Measurements from ENCODE around the gene SLC8B1.

The SLC8B1 gene

GRCh38 chr12:113305281-113305856, 29.5 kb downstream of the SLC8B1 start:
- Histone ChIP-seq H3K4me1 (ENCODE audit: control insufficient read depth, insufficient read depth, low read length) (peaks cover 1% of the 10 kb centered on the region; the same call in 1 of the 2 replicates), H3K4me3 (ENCODE audit: low read length) (no peak overlapping the region), H3K27ac (ENCODE audit: low read length) (no peak overlapping the region), H3K9me3 (ENCODE audit: control insufficient read depth, insufficient read depth, low read length) (no peaks in the 10 kb centered on the region), H3K27me3 (ENCODE audit: control insufficient read depth, insufficient read depth, low read length) (no peaks in the 10 kb centered on the region), H3K36me3 (ENCODE audit: control insufficient read depth, insufficient read depth, low read length) (no peaks in the 10 kb centered on the region)
- no peak for DNase-seq (ENCODE audit: low read depth, low spot score)
- WGBS (ENCODE audit: insufficient coverage, insufficient read length): no CpG with 5 or more reads among the region's 11 CpGs

- WGBS (ENCODE audit: insufficient coverage, insufficient read length): no CpG with 5 or more reads among the region's 19 CpGs
- H3K4me1 ChIP-seq (ENCODE audit: control insufficient read depth, insufficient read depth, low read length): peaks cover 5% of the 10 kb centered on the region
- H3K9me3 ChIP-seq (ENCODE audit: control insufficient read depth, insufficient read depth, low read length): no peaks in the 10 kb centered on the region
- H3K27ac ChIP-seq (ENCODE audit: low read length): no peak overlapping the region
- no peaks in the 10 kb centered on the region for H3K27me3 ChIP-seq (ENCODE audit: control insufficient read depth, insufficient read depth, low read length)
- no peak overlapping the region for H3K4me3 ChIP-seq (ENCODE audit: low read length)
- DNase-seq (ENCODE audit: low read depth, low spot score): no peak
- no peaks in the 10 kb centered on the region for H3K36me3 ChIP-seq (ENCODE audit: control insufficient read depth, insufficient read depth, low read length)
These were observed 31.8 kb downstream of the SLC8B1 start for GRCh38 chr12:113302886-113303640.

- DNase-seq (ENCODE audit: low read depth, low spot score): no peak
- H3K27ac ChIP-seq (ENCODE audit: low read length): no peak overlapping the region
- H3K27me3 ChIP-seq (ENCODE audit: control insufficient read depth, insufficient read depth, low read length): no peaks in the 10 kb centered on the region
- no peaks in the 10 kb centered on the region for H3K36me3 ChIP-seq (ENCODE audit: control insufficient read depth, insufficient read depth, low read length)
- H3K4me1 ChIP-seq (ENCODE audit: control insufficient read depth, insufficient read depth, low read length): peaks cover 5% of the 10 kb centered on the region
- H3K9me3 ChIP-seq (ENCODE audit: control insufficient read depth, insufficient read depth, low read length): no peaks in the 10 kb centered on the region
- H3K4me3 ChIP-seq (ENCODE audit: low read length): no peak overlapping the region
- WGBS (ENCODE audit: insufficient coverage, insufficient read length): no CpG with 5 or more reads among the region's 8 CpGs
These were observed 32.4 kb downstream of the SLC8B1 start for GRCh38 chr12:113302466-113302865.

- H3K36me3 ChIP-seq (ENCODE audit: control insufficient read depth, insufficient read depth, low read length): no peaks in the 10 kb centered on the region
- DNase-seq (ENCODE audit: low read depth, low spot score): no peak
- H3K27me3 ChIP-seq (ENCODE audit: control insufficient read depth, insufficient read depth, low read length): no peaks in the 10 kb centered on the region
- H3K27ac ChIP-seq (ENCODE audit: low read length): no peak overlapping the region
- H3K4me3 ChIP-seq (ENCODE audit: low read length): no peak overlapping the region
- no peaks in the 10 kb centered on the region for H3K9me3 ChIP-seq (ENCODE audit: control insufficient read depth, insufficient read depth, low read length)
- H3K4me1 ChIP-seq (ENCODE audit: control insufficient read depth, insufficient read depth, low read length): peaks cover 5% of the 10 kb centered on the region
- no CpG with 5 or more reads among the region's 6 CpGs for WGBS (ENCODE audit: insufficient coverage, insufficient read length)
These were observed 33.1 kb downstream of the SLC8B1 start for GRCh38 chr12:113301811-113302210.

GRCh38 chr12:113299619-113300237, 35.2 kb downstream of the SLC8B1 start:
- no peak overlapping the region for H3K27ac ChIP-seq (ENCODE audit: low read length)
- H3K4me1 ChIP-seq (ENCODE audit: control insufficient read depth, insufficient read depth, low read length): peaks cover 4% of the 10 kb centered on the region; the same call in 1 of the 2 replicates
- DNase-seq (ENCODE audit: low read depth, low spot score): peak; percentile 25
- no peak overlapping the region for H3K4me3 ChIP-seq (ENCODE audit: low read length)
- no CpG with 5 or more reads among the region's 14 CpGs for WGBS (ENCODE audit: insufficient coverage, insufficient read length)
- H3K27me3 ChIP-seq (ENCODE audit: control insufficient read depth, insufficient read depth, low read length): no peaks in the 10 kb centered on the region
- no peaks in the 10 kb centered on the region for H3K9me3 ChIP-seq (ENCODE audit: control insufficient read depth, insufficient read depth, low read length)
- H3K36me3 ChIP-seq (ENCODE audit: control insufficient read depth, insufficient read depth, low read length): no peaks in the 10 kb centered on the region

DNA sequence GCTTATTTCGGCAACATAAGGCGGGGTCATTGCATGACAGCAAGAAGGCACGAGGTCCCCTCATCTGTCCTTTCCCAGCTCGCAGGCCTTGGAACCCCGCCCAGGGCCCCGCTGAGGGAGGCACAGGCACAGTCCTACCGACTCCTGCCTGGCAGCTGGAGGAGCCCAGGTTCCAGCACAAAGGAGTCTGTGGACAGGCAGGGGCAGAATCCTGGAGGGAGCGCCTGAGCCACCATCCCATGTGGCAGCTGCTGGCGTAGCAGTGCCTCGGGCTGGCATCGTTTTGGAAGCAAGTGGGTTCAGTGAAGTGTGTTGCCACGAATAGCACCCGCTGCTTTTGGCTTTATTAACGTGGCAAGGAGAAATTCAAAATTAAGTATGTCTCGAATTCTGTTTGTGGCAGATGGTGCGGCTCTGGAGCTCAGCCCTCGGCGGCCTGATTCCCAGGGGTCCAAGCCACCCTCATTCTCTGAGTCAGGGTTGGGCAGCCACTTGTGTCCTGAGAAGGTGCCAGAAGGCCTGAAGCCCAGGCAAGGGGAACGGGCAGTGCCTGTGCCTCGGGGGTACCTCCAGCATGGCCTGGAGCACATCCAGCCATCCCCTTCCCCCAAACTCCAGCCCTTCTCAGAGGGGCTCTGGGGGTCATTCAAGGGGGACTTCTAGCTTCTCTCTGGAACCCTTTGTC, 35.9 kb downstream of the SLC8B1 start:
- no peaks in the 10 kb centered on the region for H3K9me3 ChIP-seq (ENCODE audit: control insufficient read depth, insufficient read depth, low read length)
- no peaks in the 10 kb centered on the region for H3K36me3 ChIP-seq (ENCODE audit: control insufficient read depth, insufficient read depth, low read length)
- H3K4me1 ChIP-seq (ENCODE audit: control insufficient read depth, insufficient read depth, low read length): peaks cover 4% of the 10 kb centered on the region; the same call in 1 of the 2 replicates
- no peaks in the 10 kb centered on the region for H3K27me3 ChIP-seq (ENCODE audit: control insufficient read depth, insufficient read depth, low read length)
- H3K27ac ChIP-seq (ENCODE audit: low read length): no peak overlapping the region
- no CpG with 5 or more reads among the region's 20 CpGs for WGBS (ENCODE audit: insufficient coverage, insufficient read length)
- no peak overlapping the region for H3K4me3 ChIP-seq (ENCODE audit: low read length)
- DNase-seq (ENCODE audit: low read depth, low spot score): no peak

DNA sequence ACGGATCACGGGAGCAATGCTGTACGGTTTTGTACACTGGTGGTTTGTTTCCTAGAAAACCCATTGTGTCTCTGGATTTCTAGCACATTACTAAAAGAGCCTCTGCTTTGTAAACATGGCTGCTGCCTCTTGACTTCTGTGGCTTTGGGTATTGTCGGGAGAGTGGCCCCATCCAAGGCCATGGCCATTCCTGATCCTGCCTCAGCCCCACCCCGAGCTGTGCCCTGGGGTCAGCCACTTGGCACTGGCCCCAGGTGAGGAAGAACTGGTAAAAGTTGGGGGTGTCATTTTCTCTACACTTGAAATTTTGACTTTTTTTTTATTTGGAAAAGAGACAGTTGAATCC, 36.5 kb downstream of the SLC8B1 start:
- no CpG with 5 or more reads among the region's 5 CpGs for WGBS (ENCODE audit: insufficient coverage, insufficient read length)
- H3K9me3 ChIP-seq (ENCODE audit: control insufficient read depth, insufficient read depth, low read length): no peaks in the 10 kb centered on the region
- H3K36me3 ChIP-seq (ENCODE audit: control insufficient read depth, insufficient read depth, low read length): no peaks in the 10 kb centered on the region
- H3K4me1 ChIP-seq (ENCODE audit: control insufficient read depth, insufficient read depth, low read length): peaks cover 4% of the 10 kb centered on the region; the same call in 1 of the 2 replicates
- H3K4me3 ChIP-seq (ENCODE audit: low read length): no peak overlapping the region
- H3K27ac ChIP-seq (ENCODE audit: low read length): no peak overlapping the region
- DNase-seq (ENCODE audit: low read depth, low spot score): no peak
- H3K27me3 ChIP-seq (ENCODE audit: control insufficient read depth, insufficient read depth, low read length): no peaks in the 10 kb centered on the region

DNA sequence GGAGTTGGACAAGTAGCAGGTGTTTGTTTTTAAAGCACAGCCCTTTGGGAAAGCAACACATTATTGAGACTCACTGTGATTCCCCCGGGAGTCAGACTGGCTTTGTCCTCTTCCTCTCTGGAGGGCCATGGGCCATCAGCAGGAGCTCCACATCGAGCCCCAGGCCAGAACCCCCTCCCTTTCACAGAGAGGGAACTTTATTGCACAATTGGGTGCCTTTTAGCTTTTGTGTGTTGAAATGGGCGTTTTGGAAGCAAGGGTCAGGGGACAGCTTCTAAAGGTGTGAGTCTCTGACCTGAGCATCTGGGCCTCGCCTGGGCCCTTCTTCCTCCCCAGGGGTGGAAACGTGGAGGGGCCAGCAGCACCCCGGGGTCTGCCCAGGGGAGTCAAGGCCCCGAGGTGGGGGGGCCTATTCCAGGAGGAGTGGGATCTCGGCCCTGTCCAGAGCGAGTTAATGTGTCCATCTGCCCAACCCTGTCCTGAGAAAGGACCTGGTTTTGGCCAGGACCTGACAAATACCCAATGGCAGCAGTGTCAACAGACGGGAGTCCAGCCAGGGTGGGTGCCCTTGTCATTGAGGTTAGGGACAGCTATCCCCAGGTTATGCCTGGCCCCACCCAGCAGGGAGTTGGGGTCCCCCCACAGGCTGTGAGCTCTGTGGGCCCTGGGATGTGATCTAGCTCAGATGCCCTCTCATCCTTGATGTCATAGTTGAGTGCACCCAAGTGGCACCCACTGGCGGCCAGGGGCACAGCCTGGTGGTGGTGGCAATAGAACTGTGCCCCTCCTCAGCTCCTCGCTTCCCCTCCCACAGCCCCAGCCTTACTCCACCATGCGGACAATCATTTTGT, 37.1 kb downstream of the SLC8B1 start:
- no CpG with 5 or more reads among the region's 13 CpGs for whole genome bisulfite sequencing (ENCODE audit: insufficient coverage, insufficient read length)
- Histone ChIP-seq H3K36me3 (ENCODE audit: control insufficient read depth, insufficient read depth, low read length) (no peaks in the 10 kb centered on the region), H3K27ac (ENCODE audit: low read length) (no peak overlapping the region), H3K27me3 (ENCODE audit: control insufficient read depth, insufficient read depth, low read length) (no peaks in the 10 kb centered on the region), H3K9me3 (ENCODE audit: control insufficient read depth, insufficient read depth, low read length) (no peaks in the 10 kb centered on the region), H3K4me1 (ENCODE audit: control insufficient read depth, insufficient read depth, low read length) (peaks cover 4% of the 10 kb centered on the region; the same call in 1 of the 2 replicates), H3K4me3 (ENCODE audit: low read length) (no peak overlapping the region)
- no peak for DNase-seq (ENCODE audit: low read depth, low spot score)

DNA sequence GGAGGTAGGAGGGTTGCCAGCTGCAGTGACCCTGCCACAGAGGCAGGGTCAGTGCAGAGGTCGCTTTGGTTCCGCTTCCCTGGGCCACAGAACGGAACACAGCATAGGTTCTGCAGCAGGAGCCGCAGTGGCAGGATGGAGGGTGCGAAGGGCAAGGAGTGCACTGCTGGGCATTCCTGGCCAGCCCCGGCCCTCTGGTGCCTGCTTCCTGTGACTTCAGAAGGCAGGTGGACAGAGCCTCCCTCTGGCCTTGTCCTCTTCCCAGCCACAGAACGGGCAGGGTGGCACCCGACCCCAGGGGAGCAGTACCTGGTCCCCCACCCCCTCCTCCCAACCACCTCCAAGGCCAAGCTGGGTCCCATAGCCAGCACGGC, 37.7 kb downstream of the SLC8B1 start:
- no peak for DNase-seq (ENCODE audit: low read depth, low spot score)
- Histone ChIP-seq H3K36me3 (ENCODE audit: control insufficient read depth, insufficient read depth, low read length) (no peaks in the 10 kb centered on the region), H3K27me3 (ENCODE audit: control insufficient read depth, insufficient read depth, low read length) (no peaks in the 10 kb centered on the region), H3K9me3 (ENCODE audit: control insufficient read depth, insufficient read depth, low read length) (no peaks in the 10 kb centered on the region), H3K4me3 (ENCODE audit: low read length) (no peak overlapping the region), H3K27ac (ENCODE audit: low read length) (no peak overlapping the region), H3K4me1 (ENCODE audit: control insufficient read depth, insufficient read depth, low read length) (peaks cover 4% of the 10 kb centered on the region; the same call in 1 of the 2 replicates)
- WGBS (ENCODE audit: insufficient coverage, insufficient read length): no CpG with 5 or more reads among the region's 9 CpGs

Measured in iPS DF 6.9 (cell line).